Stimulated activated CD8-positive, alpha-beta memory T cell treated with anti-CD3 and anti-CD28 coated beads, Interleukin-12 subunit alpha, Interleukin-12 subunit beta, amount 100 ng/mL, for 4 hours (primary cell): ENCODE data around the gene GTF2A1.
"Not testable (repeated sequence)": the region's sequence is repeated elsewhere in the genome, so short reads cannot be mapped to it uniquely, and the experiment has no call there.

Source experiments
- DNase-seq: peaks from one replicate; pipeline ENCODE4 v3.0.0-alpha.2; 2020; ENCODE audit warnings: low read depth

The GTF2A1 gene

GRCh38 chr14:81231540-81231939 is 10.8 kb upstream of the GTF2A1 start:
- no peak for DNase-seq

GRCh38 chr14:81224222-81224621 is 3.5 kb upstream of the GTF2A1 start:
- DNase-seq = no peak

DNA sequence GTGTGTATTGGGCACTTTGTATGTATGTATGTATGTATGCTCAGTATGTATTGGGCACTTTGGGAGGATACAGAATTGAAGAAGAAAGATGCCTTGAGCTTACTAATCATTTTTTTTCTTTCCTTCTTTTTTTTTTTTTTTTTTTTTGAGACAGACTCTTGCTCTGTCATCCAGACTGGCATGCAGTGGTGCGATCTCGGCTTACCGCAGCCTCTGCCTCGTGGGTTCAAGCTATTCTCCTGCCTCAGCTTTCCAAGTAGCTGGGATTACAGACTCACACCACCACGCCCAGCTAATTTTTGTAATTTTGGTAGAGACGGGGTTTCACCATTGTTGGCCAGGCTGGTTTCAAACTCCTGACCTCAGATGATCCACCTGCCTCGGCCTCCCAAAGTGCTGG is 3.0 kb upstream of the GTF2A1 start:
- not testable (repeated sequence) for DNase-seq

DNA sequence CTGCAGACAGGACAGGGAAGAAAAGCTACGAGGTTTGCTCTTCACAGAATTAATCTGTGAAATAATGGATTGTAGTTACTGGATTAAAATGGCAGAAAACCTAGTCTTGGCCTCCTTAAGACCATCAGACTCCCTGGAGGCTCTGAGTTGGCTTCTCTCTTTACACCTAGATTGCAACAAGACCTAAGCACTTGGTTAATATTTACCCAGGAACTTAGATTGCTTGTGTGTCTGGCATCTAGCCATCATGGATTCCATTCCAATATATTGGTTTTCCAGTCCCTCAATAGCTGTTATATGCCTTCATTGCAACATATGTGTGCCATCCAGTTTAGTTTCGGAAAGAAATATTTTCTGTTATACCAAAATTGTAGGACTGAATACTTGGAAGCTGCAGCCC is 1.9 kb upstream of the GTF2A1 start:
- DNase-seq = no peak

DNA sequence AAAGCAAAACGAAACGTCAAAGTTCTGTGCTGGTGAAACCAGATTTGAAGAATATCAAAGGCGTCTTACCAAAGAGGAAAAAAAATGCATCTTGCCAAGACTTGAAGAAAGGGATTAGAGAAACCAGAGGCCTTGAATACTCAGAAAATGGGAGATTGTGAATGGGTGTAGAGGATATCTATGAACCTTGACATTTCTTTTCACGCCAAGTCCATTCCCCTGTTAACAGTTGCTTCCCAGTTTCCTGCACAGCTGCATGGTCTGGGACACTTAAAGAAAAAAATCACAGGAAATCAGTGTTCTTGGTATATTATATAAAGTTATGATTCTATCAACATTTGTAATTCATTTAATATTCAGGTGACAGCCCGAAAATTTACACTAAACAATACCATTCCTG is 1.4 kb upstream of the GTF2A1 start:
- no peak for DNase-seq

DNA sequence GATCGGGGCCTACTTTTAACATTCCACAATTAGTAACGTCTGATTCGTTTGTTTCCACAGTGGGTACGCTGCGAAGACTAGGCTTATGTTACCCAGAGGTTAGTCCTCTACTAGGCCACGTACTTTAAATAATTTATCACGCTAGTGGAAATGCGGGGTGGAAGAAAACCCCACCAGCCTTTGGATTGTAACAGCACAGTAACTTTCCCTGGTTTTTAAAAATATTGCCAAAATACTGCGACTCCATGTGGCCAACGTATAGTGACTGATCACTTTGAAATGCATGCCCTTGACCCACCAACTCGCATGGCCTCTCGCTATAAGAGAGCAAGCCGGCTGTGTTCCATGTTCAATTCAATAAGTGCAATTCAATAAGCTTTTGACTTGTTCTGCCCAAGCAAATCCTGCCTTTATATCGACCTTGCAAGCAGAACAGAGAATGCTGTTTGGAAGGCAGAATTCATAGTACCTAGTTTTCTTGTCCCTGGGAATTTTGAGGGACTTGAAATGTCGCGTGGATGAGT is 882 bp upstream of the GTF2A1 start:
- no peak for DNase-seq

DNA sequence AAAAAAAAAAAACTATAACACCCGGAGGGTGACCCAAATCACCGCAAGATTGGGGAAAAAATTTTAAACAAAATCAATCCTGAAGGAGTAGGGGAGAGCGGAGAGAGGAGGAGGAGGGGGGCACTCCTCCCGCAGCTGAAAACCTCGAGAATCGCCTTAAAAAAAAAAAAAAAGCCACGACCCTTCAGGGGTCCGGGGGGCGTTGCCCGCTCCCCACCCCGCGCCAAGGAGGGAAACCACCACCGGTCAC is 254 bp downstream of the GTF2A1 start:
- no peak for DNase-seq

- peak; percentile 17 for DNase-seq
Observed at GRCh38 chr14:81219759-81220579, 790 bp downstream of the GTF2A1 start.

- DNase-seq = peak; percentile 62
Observed at GRCh38 chr14:81219210-81219758, 1.5 kb downstream of the GTF2A1 start.

- no peak for DNase-seq
Observed at GRCh38 chr14:81211844-81212243, 8.9 kb downstream of the GTF2A1 start.

GRCh38 chr14:81209167-81209836 is 11.5 kb downstream of the GTF2A1 start:
- no peak for DNase-seq

GRCh38 chr14:81208489-81208888 is 12.3 kb downstream of the GTF2A1 start:
- DNase-seq = no peak

DNA sequence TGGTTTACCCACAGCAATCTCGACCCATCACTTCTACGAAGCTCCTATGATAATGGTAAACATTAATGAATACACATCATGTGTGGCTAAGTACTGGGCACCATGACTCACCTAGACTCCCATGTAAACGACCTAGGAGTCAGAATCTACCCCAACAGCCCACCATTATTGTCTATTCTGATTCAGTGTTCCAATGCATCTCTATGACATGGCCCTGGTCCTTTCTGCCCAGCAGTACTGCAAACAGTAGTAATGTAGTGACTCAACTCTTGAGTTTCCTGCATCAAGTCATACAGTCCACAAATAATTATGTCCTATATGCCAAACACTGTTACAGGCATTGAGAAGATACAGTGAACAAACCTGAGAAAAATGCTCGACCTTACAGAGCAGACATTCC is 14.6 kb downstream of the GTF2A1 start:
- no peak for DNase-seq

DNA sequence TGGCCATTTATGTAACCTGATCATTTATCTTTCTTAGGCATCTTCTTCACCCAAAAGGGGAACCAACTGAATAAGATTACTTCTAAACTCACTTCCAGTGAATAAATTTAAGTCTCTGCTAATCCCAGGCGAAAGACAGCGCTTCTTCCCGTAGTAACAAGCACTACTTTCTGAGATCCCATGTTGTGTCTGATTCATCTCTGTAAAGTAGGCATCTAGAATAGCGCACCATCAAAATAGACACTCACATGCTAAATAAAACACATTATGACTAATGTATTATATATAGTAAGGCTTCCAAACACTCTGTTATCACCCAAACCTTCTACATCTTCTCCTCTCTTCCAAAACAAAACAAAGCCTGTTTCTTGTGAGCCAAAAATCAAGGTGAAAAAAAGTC is 15.1 kb downstream of the GTF2A1 start:
- DNase-seq = no peak

- no peak for DNase-seq
Observed at GRCh38 chr14:81200054-81200453, 20.7 kb downstream of the GTF2A1 start.

DNA sequence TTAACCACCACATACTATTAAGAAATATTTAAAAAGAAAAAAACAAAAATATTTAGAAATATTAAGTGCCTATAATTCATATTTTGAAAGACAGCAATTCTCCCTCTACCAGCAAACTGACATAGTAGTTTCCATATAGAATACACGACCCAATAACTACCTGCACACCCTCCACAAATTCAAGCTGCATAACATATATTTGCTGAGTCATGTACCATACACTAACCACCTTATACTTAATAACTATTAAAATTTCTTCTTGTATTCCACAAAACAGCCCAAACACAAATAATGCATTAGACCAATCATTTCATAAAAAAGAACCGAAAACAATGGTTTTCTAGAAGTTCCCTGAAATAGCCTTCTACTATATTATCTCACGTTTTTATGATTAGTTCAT is 21.7 kb downstream of the GTF2A1 start:
- no peak for DNase-seq

GRCh38 chr14:81198651-81199050 is 22.1 kb downstream of the GTF2A1 start:
- DNase-seq = no peak

GRCh38 chr14:81193924-81194633 is 26.7 kb downstream of the GTF2A1 start:
- no peak for DNase-seq

DNA sequence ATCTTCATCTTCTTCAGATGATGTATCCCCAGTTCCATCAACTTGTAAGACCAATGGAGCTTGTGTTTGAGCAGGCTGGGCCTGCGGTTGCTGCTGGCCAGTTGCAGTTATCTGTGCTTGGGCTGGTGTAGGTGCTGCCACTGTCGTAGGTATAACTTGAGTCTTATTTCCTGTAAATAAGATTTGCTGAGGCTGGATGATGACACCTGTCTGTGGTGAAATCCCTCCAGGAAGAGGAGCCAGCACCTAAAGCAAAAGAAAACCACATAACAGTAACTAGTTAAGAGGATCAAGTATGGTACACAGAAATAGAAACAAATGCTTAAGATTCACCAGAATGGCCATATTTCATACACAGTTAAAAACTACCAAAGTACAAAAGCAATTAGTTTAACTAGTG is 28.2 kb downstream of the GTF2A1 start:
- DNase-seq = no peak

DNA sequence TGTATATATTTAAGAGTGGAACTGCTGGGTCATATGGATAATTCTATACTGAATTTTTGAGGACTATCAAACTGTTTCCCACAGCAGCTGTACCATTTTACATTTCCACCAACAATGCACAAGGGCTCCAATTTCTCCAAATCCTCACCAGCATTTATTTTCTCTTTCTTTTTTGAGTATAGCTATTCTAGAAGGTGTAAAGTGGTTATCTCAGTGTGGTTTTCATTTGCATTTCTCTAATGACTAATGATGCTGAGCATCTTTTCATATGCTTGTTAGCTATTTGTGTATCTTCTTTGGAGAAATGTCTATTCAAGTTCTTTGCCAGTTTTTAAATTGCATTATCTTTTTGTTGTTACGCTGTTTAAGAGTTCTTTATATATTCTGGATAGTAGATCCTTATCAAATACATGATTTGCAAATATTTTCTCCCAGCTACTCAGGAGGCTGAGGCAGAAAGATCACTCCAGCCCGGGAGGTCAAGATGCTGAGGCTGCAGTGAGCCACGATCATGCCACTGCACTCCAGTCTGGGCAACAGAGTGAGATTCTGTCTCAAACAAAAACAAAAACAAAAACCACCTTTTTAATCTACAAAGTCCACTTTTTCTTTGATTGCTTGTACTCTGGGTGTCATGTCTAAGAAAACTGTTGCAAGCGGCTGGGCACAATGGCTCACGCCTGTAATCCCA is 32.8 kb downstream of the GTF2A1 start:
- no peak for DNase-seq

- DNase-seq = no peak
Observed at GRCh38 chr14:81179631-81180030, 41.1 kb downstream of the GTF2A1 start.

GRCh38 chr14:81178063-81178462 is 42.7 kb downstream of the GTF2A1 start:
- no peak for DNase-seq
